ENCODE measurements around the gene ALDH18A1.

Gene ALDH18A1

DNA sequence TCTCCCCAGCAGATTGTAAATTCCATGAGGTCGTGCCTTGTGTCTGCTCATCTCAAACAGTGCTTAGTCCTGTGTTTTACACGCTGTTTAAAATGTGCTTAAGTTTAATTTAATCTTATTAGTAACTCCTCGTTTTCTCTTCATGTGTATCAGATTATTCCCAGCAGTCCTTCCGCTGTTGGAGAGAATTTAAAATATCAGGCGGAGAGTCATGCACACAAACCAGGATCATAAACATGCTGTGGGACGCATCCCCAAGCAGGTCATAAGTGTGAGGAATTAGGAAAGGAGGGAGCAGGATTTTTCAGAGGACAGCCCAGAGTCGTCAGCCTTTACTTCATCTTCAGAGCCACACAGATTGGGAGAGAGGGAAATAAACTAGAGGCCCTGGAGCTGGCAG, 91.2 kb downstream of the ALDH18A1 start:
- H3K27ac ChIP-seq (replicated peaks), result no peak overlapping the region
- peaks cover 6% of the 10 kb centered on the region for H3K27me3 ChIP-seq (ENCODE audit: insufficient read depth, poor library complexity, severe bottlenecking)
- DNase-seq (ENCODE audit: low read depth in 1 of 2, low spot score in 1 of 2), result no peak
- H3K4me3 ChIP-seq (replicated peaks; ENCODE audit: insufficient read depth, low read length), result no peak overlapping the region
- TF ChIP-seq SPI1 (IDR thresholded peaks at IDR 0.05; ENCODE audit: borderline replicate concordance, low read depth) (no peak), POLR2AphosphoS5 (IDR thresholded peaks at IDR 0.05; ENCODE audit: low read depth) (no peak), GABPA (IDR thresholded peaks at IDR 0.05; ENCODE audit: low read depth) (no peak)
- TF ChIP-seq, protein P1, sequence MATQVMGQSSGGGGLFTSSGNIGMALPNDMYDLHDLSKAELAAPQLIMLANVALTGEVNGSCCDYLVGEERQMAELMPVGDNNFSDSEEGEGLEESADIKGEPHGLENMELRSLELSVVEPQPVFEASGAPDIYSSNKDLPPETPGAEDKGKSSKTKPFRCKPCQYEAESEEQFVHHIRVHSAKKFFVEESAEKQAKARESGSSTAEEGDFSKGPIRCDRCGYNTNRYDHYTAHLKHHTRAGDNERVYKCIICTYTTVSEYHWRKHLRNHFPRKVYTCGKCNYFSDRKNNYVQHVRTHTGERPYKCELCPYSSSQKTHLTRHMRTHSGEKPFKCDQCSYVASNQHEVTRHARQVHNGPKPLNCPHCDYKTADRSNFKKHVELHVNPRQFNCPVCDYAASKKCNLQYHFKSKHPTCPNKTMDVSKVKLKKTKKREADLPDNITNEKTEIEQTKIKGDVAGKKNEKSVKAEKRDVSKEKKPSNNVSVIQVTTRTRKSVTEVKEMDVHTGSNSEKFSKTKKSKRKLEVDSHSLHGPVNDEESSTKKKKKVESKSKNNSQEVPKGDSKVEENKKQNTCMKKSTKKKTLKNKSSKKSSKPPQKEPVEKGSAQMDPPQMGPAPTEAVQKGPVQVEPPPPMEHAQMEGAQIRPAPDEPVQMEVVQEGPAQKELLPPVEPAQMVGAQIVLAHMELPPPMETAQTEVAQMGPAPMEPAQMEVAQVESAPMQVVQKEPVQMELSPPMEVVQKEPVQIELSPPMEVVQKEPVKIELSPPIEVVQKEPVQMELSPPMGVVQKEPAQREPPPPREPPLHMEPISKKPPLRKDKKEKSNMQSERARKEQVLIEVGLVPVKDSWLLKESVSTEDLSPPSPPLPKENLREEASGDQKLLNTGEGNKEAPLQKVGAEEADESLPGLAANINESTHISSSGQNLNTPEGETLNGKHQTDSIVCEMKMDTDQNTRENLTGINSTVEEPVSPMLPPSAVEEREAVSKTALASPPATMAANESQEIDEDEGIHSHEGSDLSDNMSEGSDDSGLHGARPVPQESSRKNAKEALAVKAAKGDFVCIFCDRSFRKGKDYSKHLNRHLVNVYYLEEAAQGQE (IDR thresholded peaks at IDR 0.05; ENCODE audit: insufficient replicate concordance, low read depth), result no peak
- TF ChIP-seq, protein P2, sequence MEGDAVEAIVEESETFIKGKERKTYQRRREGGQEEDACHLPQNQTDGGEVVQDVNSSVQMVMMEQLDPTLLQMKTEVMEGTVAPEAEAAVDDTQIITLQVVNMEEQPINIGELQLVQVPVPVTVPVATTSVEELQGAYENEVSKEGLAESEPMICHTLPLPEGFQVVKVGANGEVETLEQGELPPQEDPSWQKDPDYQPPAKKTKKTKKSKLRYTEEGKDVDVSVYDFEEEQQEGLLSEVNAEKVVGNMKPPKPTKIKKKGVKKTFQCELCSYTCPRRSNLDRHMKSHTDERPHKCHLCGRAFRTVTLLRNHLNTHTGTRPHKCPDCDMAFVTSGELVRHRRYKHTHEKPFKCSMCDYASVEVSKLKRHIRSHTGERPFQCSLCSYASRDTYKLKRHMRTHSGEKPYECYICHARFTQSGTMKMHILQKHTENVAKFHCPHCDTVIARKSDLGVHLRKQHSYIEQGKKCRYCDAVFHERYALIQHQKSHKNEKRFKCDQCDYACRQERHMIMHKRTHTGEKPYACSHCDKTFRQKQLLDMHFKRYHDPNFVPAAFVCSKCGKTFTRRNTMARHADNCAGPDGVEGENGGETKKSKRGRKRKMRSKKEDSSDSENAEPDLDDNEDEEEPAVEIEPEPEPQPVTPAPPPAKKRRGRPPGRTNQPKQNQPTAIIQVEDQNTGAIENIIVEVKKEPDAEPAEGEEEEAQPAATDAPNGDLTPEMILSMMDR (IDR thresholded peaks at IDR 0.05; ENCODE audit: insufficient read depth, low read length), result no peak

DNA sequence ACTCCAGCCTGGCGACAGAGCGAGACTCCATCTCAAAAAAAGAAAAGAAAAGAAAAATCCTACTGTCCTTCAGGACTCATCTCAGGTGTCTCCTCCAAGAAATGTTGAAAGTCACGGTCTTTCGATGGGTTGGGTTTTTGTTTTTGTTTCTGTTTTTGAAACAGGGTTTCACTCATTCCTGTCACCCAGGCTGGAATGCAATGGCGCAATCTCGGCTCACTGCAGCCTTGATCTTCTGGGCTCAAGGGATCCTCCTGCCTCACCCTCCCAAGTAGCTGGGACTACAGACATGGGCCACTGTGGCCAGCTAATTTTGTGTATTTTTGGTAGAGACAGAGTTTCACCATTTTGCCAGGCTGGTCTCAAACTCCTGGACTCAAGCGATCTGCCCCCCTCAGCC, 92.2 kb downstream of the ALDH18A1 start:
- Histone ChIP-seq H3K27ac (replicated peaks) (no peak overlapping the region), H3K4me3 (replicated peaks; ENCODE audit: insufficient read depth, low read length) (no peak overlapping the region), H3K27me3 (ENCODE audit: insufficient read depth, poor library complexity, severe bottlenecking) (peaks cover 11% of the 10 kb centered on the region)
- no peak for DNase-seq (ENCODE audit: low read depth in 1 of 2, low spot score in 1 of 2)
- TF ChIP-seq, protein P2 (IDR thresholded peaks at IDR 0.05; ENCODE audit: insufficient read depth, low read length), result no peak
- TF ChIP-seq, protein P1 (IDR thresholded peaks at IDR 0.05; ENCODE audit: insufficient replicate concordance, low read depth), result no peak
- TF ChIP-seq POLR2AphosphoS5 (IDR thresholded peaks at IDR 0.05; ENCODE audit: low read depth), result no peak
- no peak for TF ChIP-seq SPI1 (IDR thresholded peaks at IDR 0.05; ENCODE audit: borderline replicate concordance, low read depth)
- no peak for TF ChIP-seq GABPA (IDR thresholded peaks at IDR 0.05; ENCODE audit: low read depth)

DNA sequence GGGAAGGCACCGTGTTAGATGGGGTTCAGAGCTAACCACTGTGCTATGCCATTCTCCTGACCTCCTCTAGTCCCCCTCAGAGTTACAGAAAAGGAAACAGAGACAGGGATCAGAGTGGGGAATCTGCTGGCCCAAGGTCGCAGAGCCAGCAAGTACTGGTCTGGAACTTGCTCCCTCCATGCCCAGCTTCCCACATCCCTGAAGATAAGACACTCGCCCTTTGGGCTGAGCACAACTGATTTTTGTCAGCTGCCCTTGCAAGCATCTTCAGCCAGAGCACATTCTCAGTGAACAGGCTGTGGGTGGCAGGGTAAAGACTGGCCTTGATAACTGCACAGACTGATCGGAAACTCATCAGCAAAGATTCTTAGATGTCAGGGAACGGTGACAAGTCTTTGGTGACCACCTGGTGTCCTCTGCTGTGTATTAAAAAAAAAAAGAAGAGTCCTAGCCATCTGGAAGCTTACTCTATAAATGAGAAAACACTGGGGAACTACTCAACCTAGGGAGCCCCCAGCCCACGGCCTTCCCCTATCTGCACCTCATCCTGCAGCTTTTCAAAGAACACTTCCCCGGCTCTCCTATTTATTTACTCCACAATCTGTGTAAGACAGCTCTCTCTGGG, 94.1 kb downstream of the ALDH18A1 start:
- DNase-seq (ENCODE audit: low read depth in 1 of 2, low spot score in 1 of 2), result no peak
- Histone ChIP-seq H3K27me3 (ENCODE audit: insufficient read depth, poor library complexity, severe bottlenecking) (peaks cover 15% of the 10 kb centered on the region), H3K27ac (replicated peaks) (no peak overlapping the region), H3K4me3 (replicated peaks; ENCODE audit: insufficient read depth, low read length) (no peak overlapping the region)
- TF ChIP-seq, protein P1 (IDR thresholded peaks at IDR 0.05; ENCODE audit: insufficient replicate concordance, low read depth), result no peak
- TF ChIP-seq SPI1 (IDR thresholded peaks at IDR 0.05; ENCODE audit: borderline replicate concordance, low read depth), result no peak
- no peak for TF ChIP-seq GABPA (IDR thresholded peaks at IDR 0.05; ENCODE audit: low read depth)
- TF ChIP-seq, protein P2 (IDR thresholded peaks at IDR 0.05; ENCODE audit: insufficient read depth, low read length), result no peak
- TF ChIP-seq POLR2AphosphoS5 (IDR thresholded peaks at IDR 0.05; ENCODE audit: low read depth), result no peak

Data from HL-60 (cell line).